ENCODE results near the gene TFB1M. TPM values are rescaled to one million over a fixed set of nuclear protein-coding genes. Genes with fewer than 3 reads are reported as not detected.

Gene TFB1M
- total and polyA plus RNA-seq, 2 donors (not counting 3 experiments of a cell fraction or from before 2014, with no cell fraction given), result 12.9 to 35.5 TPM

- BruUV-seq (replicated peaks), result no TSS peak
- Histone ChIP-seq H3K4me3 (replicated peaks in 1 of 3; ENCODE audit: insufficient read depth in 1 of 3, low read depth in 1 of 3, low read length in 3 of 3) (no peak overlapping the region), H3K79me2 (ENCODE audit: control insufficient read depth, insufficient read depth, low read length) (no peaks in the 10 kb centered on the region), H3K9ac (replicated peaks; ENCODE audit: extremely low read depth, insufficient read depth, low read length) (no peak overlapping the region), H3K4me1 (ENCODE audit: control insufficient read depth, extremely low read depth, insufficient read depth, low read length) (no peaks in the 10 kb centered on the region), H3K4me2 (ENCODE audit: insufficient read depth, low read length) (no peak overlapping the region), H3K27me3 (ENCODE audit: control insufficient read depth in 2 of 2, insufficient read depth in 2 of 2, low read length in 2 of 2) (no peaks in the 10 kb centered on the region), H3K9me3 (replicated peaks; ENCODE audit: control insufficient read depth, insufficient read depth, low read length) (no peaks in the 10 kb centered on the region), H3K27ac (ENCODE audit: insufficient read depth, low read depth, low read length) (no peak overlapping the region), H4K20me1 (replicated peaks; ENCODE audit: control insufficient read depth, extremely low read depth, insufficient read depth, low read length) (no peaks in the 10 kb centered on the region), H2AFZ (ENCODE audit: low read depth, low read length) (no peak overlapping the region), H3K36me3 (ENCODE audit: control insufficient read depth in 2 of 2, extremely low read depth in 1 of 2, insufficient read depth in 2 of 2, low read length in 2 of 2) (no peaks in the 10 kb centered on the region), H3K9me1 (replicated peaks; ENCODE audit: control insufficient read depth, extremely low read depth, insufficient read depth, low read length) (no peaks in the 10 kb centered on the region)
- TF ChIP-seq EZH2 (IDR thresholded peaks at IDR 0.05; ENCODE audit: borderline replicate concordance, low read depth, low read length, severe bottlenecking) (no peak), CTCF (IDR thresholded peaks at IDR 0.05; ENCODE audit: extremely low read depth in 1 of 2, insufficient read depth in 1 of 2, low read depth in 1 of 2, low read length in 2 of 2) (no peak), FOS (IDR thresholded peaks at IDR 0.05; ENCODE audit: borderline replicate concordance, insufficient read depth, low read length) (no peak), POLR2A (IDR thresholded peaks at IDR 0.05; ENCODE audit: low read depth, low read length) (no peak), GATA2 (IDR thresholded peaks at IDR 0.05; ENCODE audit: insufficient read depth, insufficient read length, low read depth, low read length) (no peak), MAX (IDR thresholded peaks at IDR 0.05; ENCODE audit: insufficient read depth, insufficient read length) (no peak), JUN (IDR thresholded peaks at IDR 0.05; ENCODE audit: borderline replicate concordance, insufficient read depth, insufficient read length, low read depth) (no peak), POLR2AphosphoS5 (IDR thresholded peaks at IDR 0.05; ENCODE audit: insufficient read depth, low read depth, low read length) (no peak), MYC (IDR thresholded peaks at IDR 0.05; ENCODE audit: low read depth, low read length) (no peak)
- intact Hi-C loops (cut with micrococcal nuclease), result no loop called here
- dilution Hi-C loops (cut with MboI; ENCODE audit: extremely low pct_ligation_motif_present, low sequenced_read_pairs), result no loop called here
- CTCF ChIA-PET, result no interaction called here
- DNase-seq (ENCODE audit: low read depth, low spot score) (no peak), FAIRE-seq (no peak)
- POLR2A ChIA-PET, result no interaction called here
Observed at GRCh38 chr6:155344341-155345006, 30.2 kb upstream of the TFB1M start.

All from endothelial cell of umbilical vein (primary cell).